KOPT-K1 (cell line): ENCODE data around the gene CDH5.

Experiments used
- H3K27ac ChIP-seq: fragments of 200-600 bp; sonication (generic); 2 replicates; pipeline ENCODE4 v1.5.1; 2016; ENCODE audit warnings: antibody characterized with exemption, mild to moderate bottlenecking, low read depth, low read length; ENCODE audit not compliant: poor library complexity, severe bottlenecking
- H3K36me3 ChIP-seq: fragments of 200-600 bp; sonication (generic); 2 replicates; pipeline ENCODE4 v1.5.1; 2017; ENCODE audit warnings: antibody characterized with exemption, mild to moderate bottlenecking, low read length, moderate library complexity; ENCODE audit not compliant: insufficient read depth
- H3K9me3 ChIP-seq: fragments of 200-600 bp; sonication (generic); 2 replicates; pipeline ENCODE4 v1.5.1; 2017; ENCODE audit warnings: antibody characterized with exemption, low read length, mild to moderate bottlenecking; ENCODE audit not compliant: insufficient read depth, poor library complexity, severe bottlenecking

CDH5 gene

DNA sequence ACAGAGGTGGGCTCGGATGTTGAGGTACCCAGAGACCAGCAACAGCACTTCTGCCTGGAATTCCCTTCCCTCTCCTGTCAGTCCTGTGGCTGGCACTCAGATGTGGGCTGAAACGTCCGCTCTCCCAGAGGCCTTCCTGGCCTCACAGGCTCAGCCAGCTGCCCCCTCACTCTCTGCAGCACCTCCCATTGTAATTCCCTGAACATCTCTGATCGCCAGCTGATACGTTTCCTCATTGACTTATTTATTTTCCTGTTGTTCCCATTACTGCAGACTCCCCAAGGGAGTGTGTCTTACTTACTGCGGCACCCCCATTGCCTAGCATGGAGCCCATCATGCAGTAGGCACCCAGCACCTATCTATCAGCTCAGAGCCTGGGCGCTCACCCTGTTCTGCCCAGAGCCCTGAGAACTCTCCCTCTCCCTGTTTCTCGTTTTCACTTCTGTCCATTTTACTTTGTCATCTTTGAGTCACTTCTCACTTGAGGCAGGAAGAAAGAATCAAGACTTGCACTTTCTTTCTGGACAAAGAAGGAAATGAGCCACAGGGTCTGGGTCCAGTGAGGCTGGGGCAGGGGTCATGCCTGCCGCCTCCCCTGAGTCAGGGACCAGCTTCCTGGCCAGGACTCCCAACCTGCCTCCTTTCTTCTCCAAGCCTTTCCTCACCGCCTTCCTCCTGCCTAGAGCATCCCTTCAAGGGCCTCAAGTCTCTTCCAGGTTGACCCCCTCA lies 10.2 kb downstream of the CDH5 start:
- H3K9me3 ChIP-seq = no peaks in the 10 kb centered on the region
- H3K27ac ChIP-seq = no peak overlapping the region
- H3K36me3 ChIP-seq = no peaks in the 10 kb centered on the region

DNA sequence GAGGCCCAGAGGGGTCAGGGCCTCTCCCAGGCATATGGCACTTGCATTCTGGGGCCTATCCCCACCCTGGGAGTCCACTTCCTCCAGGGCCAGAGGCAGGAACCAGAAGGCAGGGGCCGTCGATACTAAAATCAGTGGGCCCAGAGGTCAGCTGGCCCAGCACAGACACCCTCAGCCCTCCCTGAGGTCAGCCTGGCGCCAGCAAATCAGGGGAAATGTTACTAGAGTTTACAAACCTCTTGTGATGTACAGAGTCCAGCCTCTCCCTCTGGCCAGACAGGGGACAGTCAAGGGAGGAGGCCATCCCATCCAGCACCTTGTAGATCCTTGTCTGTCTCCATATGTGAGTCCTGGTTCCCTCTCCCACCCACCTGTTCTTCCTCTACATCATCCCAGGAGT lies 10.8 kb downstream of the CDH5 start:
- Histone ChIP-seq H3K27ac (no peak overlapping the region), H3K9me3 (no peaks in the 10 kb centered on the region), H3K36me3 (no peaks in the 10 kb centered on the region)

DNA sequence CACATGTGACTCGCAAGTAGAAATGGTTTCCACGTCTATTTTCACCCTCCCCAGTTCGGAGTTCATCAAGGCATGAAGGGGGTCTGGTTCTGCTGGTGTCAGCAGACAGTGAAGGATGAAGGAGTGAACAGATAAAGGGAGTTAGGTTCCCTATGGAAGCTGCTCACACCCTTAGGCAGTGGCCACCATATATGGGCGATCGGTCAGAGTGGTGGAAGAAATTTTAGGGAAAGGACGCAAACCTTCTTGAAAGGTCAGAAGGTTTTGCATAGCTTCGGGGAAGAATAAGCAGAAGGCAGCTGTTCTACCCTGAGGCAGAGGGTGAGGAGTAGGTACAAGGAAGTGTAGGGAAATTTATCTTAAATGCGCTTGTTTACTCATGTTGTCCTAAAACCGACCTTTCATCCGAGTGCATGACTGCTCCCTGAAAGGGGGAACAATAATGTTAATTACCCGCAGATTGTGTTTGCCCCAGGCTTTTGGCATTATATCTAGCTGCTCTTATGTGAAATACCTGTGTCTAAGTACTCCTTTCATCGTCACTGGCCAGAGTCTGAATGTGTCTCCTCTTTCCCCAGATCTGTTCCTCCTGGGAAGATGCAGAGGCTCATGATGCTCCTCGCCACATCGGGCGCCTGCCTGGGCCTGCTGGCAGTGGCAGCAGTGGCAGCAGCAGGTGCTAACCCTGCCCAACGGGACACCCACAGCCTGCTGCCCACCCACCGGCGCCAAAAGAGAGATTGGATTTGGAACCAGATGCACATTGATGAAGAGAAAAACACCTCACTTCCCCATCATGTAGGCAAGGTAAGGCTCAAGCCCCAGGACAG lies 12.5 kb downstream of the CDH5 start:
- Histone ChIP-seq H3K9me3 (no peaks in the 10 kb centered on the region), H3K27ac (no peak overlapping the region)

DNA sequence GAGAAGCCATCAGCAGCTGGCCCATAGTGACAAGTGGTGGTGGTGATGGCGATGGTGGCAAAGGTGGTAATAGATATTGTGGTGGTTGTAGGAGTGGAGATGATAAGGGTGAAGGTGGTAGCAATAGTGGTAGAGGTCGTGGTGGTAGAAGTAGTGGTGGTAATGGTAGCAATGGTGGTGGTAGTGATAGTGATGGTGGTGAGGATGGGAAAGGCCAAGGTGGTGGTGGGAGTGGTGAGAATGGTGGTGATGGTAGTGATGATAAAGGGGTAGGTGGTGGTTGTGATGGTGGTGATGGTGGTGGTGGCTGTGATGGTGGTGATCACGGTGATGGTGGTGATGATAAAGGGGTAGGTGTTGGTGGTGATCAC lies 13.1 kb downstream of the CDH5 start:
- Histone ChIP-seq H3K9me3 (no peaks in the 10 kb centered on the region), H3K36me3 (no peaks in the 10 kb centered on the region), H3K27ac (no peak overlapping the region)

More for the DNA sequence above, 12.5 kb downstream of the CDH5 start:
- H3K36me3 ChIP-seq = no peaks in the 10 kb centered on the region

DNA sequence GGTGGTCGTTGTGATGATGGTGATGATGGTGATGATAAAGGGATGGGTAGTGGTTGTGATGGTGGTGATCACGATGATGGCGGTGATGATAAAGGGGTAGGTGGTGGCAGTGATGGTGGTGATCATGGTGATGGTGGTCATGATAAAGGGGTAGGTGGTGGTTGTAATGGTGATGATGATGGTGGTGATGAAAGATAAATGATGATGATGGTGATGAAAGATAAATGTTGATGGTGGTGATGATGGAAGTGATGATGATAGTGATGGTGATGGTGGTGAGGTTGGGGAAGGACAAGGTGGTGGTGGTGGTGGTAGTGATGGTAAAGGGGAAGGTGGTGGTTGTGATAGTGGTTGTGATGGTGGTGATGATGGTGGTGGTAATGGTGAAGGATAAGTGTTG lies 13.9 kb downstream of the CDH5 start:
- Histone ChIP-seq H3K27ac (no peak overlapping the region), H3K36me3 (no peaks in the 10 kb centered on the region), H3K9me3 (no peaks in the 10 kb centered on the region)

DNA sequence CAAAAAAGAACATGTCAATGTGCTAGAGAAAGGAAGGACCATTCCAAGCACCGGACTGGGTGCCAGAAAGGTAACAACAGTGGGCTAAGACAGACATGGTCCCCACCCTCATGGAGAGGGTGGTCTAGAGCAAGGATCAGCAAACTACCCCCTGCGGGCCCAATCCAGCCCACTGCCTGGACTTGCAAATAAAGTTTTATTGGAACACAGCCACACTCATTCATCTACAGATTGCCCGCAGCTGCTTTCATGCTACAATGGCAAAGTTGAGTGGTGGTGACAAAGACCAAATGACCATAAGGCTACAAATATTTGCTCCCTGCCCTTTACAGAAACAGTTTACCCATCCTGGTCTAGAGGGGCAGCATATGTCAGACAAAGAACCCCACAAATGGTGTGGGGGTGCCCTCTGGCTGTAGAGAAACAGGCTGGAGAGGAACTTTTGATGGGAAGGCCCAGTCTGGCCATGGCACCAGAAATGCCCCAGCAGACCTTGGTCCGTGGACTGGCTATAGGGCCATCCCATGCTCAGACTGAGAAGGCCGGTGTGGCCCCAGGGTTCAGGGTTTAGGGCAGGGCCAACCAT lies 15.2 kb downstream of the CDH5 start:
- no peaks in the 10 kb centered on the region for H3K36me3 ChIP-seq
- H3K27ac ChIP-seq = no peak overlapping the region
- H3K9me3 ChIP-seq = no peaks in the 10 kb centered on the region

DNA sequence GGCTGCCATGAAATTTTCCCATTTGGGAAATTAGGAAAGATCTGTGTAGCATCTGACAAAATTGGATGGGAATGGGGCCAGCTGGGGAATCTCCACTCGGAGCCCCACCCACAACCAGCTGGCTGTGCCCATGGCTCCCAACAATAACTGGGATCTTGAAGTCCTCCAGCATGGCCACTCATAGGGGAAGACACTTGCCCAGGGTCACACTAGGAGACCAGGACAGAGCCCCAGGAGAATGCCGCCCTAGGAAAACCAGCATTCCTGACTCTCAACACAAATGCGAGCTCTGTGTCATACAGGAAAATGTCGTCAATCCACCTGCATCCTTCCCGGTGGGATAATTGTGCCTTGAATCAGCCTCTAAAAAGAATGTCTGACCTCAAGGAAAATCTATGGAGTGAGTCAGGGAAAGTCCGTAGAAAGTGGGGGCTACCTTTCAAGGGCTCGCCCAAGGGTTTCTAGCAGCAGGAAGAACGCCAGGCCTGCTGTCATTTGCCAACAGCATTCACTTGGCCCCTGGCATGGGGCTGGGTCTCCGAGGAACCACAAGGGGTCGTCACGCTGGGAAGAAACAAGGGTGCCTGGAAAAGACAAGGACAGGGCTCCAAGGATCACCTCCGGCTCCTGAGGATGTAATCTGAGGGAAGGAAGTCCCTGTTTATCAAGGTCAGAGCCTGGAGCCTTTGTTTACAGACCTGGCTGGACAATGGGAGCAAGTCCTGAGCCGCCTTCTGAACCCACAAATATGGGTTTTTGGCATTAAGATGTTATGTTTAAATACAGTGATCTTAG lies 15.9 kb downstream of the CDH5 start:
- Histone ChIP-seq H3K9me3 (no peaks in the 10 kb centered on the region), H3K36me3 (no peaks in the 10 kb centered on the region), H3K27ac (no peak overlapping the region)

DNA sequence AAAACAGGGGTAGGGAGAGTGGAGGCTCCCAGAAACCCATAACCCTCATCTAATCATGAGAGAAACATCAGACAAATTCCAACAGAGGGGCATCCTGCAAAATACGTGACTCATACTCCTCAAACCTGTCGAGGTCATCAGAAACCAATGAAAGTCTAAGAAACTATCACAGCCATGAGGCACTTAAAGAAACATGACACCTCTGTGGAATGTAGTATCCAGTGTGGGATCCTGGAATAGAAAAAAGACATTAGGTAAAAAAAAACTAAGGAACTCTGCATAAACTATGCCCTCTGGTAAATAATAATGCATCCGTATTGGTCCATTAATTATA lies 16.4 kb downstream of the CDH5 start:
- Histone ChIP-seq H3K36me3 (no peaks in the 10 kb centered on the region), H3K27ac (no peak overlapping the region), H3K9me3 (no peaks in the 10 kb centered on the region)

DNA sequence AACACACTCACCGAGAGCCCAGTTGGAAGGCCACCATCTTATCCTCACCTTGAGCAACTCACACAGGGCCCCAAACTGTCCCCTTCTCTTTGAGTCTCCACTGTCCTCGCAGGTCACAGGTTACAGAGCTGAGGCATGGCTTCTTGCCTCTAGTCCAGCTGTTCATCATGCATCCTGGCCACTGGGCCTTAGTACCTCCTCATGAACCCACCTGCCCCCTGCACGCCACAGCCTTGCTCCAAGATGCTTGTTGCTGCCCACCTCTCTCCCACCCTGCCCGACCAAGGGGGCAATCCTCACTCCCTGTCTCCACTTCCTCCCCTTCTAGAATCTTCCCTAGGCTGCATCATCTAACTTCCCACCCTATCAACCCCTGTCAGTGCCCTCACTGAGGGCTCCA lies 17.1 kb downstream of the CDH5 start:
- Histone ChIP-seq H3K9me3 (no peaks in the 10 kb centered on the region), H3K27ac (no peak overlapping the region), H3K36me3 (no peaks in the 10 kb centered on the region)

DNA sequence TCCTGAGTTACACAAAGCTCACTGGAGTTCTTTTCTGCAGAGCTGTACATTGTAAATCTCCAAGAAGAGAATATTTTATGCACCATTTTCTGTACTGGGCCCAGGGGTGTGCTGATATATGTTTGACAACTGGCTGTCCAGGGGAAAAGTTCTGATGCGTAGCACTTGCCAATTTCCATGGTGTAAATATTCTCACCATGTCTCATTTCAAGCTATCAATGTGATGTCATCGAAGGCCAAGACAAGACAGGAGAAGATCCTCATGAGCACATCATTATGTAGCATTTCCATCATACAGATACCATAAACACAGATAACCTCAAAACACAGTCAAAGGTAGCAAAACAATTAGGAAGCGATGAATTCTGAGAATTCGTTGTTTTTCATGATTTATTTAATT lies 18.9 kb downstream of the CDH5 start:
- Histone ChIP-seq H3K36me3 (no peaks in the 10 kb centered on the region), H3K9me3 (no peaks in the 10 kb centered on the region), H3K27ac (no peak overlapping the region)

DNA sequence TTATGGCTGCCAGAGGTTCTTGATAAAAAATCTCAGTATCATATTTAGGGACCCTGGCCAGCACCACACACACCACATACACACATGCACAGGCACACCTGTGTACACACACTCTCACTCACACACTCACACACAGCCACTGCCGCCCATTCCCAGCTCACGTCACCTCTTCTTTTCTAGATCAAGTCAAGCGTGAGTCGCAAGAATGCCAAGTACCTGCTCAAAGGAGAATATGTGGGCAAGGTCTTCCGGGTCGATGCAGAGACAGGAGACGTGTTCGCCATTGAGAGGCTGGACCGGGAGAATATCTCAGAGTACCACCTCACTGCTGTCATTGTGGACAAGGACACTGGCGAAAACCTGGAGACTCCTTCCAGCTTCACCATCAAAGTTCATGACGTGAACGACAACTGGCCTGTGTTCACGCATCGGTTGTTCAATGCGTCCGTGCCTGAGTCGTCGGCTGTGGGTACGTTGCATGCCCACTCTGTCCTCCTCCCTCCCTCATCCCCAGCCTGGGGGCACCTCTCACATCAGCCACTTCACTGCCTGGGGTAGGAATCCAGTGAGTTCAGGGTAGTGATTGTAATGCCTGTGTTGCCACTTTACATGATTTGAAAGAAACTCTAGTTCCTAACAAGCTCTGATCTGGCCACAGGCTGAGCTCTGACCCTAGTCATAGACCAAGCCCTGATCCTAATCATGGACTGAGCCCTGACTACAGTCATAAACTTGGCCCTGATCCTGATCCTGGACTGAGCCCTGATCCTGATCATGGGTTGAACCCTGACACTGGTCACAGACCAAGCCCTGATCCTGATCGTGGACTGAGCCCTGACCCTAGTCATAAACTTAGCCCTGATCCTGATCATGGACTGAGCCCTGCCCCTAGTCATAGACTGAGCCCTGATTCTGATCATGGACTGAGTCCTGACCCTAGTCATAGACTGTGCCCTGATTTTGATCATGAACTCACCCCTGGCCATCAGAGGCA lies 20.4 kb downstream of the CDH5 start:
- Histone ChIP-seq H3K9me3 (no peaks in the 10 kb centered on the region), H3K27ac (no peak overlapping the region), H3K36me3 (no peaks in the 10 kb centered on the region)

DNA sequence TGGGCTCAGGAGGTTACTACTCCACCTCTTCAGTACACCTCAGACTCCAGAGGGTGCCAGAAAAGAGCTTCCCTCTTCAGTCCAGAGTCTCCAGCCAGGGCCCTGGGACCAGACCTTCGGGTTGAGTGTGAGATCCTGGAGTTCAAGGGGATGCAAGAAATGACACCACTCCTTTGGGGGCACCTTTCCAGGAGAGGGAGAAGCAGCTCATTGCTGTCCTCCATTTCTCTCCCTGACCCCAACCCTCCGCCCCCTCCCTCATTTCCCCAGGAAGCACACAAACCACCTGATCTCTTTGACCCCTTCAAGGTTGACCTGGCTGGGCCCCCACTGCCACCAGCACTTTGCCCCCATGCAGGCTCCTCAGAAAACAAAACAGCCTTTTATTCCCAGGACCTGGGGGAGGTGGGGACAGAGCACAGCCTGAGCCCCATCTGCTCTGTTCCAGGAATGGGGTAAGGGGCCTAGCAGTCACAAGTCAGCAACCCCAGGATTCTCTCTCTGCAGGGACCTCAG lies 21.4 kb downstream of the CDH5 start:
- Histone ChIP-seq H3K36me3 (no peaks in the 10 kb centered on the region), H3K27ac (no peak overlapping the region), H3K9me3 (no peaks in the 10 kb centered on the region)

DNA sequence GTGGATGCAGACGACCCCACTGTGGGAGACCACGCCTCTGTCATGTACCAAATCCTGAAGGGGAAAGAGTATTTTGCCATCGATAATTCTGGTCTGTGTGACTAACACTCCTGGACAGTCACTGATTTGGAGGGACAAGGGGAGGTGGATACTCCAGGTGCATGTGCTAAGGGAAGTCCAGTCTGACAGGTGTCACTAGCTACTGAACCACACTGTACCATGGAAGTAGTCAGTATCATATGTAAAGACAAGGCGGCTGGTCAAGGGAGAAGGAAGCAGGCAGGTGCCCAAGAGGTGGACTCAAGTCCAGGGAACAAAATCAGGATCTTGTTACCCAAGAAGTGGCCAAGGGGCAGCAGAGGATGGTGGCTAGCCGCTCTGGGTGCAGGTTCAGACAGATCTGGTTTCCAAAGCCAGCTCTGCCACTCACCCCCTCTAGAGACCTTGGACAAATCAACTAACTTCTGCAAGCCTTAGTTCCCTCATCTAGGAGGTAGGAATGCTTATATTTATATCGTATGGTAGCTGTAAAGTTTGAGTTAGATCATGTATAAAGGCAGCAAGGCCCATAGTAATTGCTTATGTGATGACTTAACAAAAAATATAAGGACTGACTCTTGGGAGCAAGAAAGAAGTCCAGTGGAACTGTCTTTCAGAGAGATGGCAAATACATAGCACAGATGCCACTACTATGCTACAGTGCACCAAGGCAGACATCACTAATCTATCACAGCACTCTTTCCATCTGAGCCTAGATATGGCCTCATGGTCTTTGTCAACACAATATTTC lies 22.1 kb downstream of the CDH5 start:
- H3K9me3 ChIP-seq = no peaks in the 10 kb centered on the region
- H3K36me3 ChIP-seq = no peaks in the 10 kb centered on the region
- no peak overlapping the region for H3K27ac ChIP-seq
